Stomach (tissue), 9 donors: ENCODE results near the gene IKBIP. TPM values are rescaled to one million over a fixed set of nuclear protein-coding genes. Genes with fewer than 3 reads are reported as not detected.
A peak's percentile ranks its signal among the peaks of the same experiment; 100 is the strongest.
"Not testable (repeated sequence)": the region's sequence is repeated elsewhere in the genome, so short reads cannot be mapped to it uniquely, and the experiment has no call there.

Source experiments
- DNase-seq, 2 donors: peaks; one replicate each; pipeline versions ENCODE4 v3.0.0 to v3.0.0-alpha.2; 2013 to 2019
- H3K27ac ChIP-seq, 5 donors: fragments of 200-600 bp in 4 of 5; sonication (generic) in 4 of 5; one replicate each; pipeline ENCODE4 v1.5.1; 2013 to 2019; ENCODE audit warnings: mild to moderate bottlenecking in 1 of 5, moderate library complexity in 1 of 5
- H3K27me3 ChIP-seq, 3 donors: fragments of 200-600 bp; sonication (generic); one replicate each; pipeline ENCODE4 v1.5.1; 2017 to 2019; ENCODE audit warnings: mixed run types in 1 of 3
- H3K36me3 ChIP-seq, 4 donors: fragments of 200-600 bp; sonication (generic); 1 replicate in 3 of 4; 2 replicates in 1 of 4; pipeline ENCODE4 v1.5.1; 2016 to 2019
- H3K4me1 ChIP-seq, 4 donors: fragments of 200-600 bp; sonication (generic); one replicate each; pipeline ENCODE4 v1.5.1; 2016 to 2019
- H3K4me3 ChIP-seq, 4 donors: fragments of 200-600 bp; sonication (generic) in 3 of 4; one replicate each; pipeline ENCODE4 v1.5.1; 2016 to 2019; ENCODE audit warnings: mild to moderate bottlenecking in 1 of 4
- H3K9me3 ChIP-seq, 4 donors: fragments of 200-600 bp; sonication (generic); one replicate each; pipeline ENCODE4 v1.5.1; 2016 to 2019
- CTCF ChIP-seq, 7 experiments: fragments of 450-650 bp in 4 of 7; fragments of 200-600 bp in 3 of 7; sonication (generic) in 3 of 7; IDR thresholded peaks; one replicate each; pipeline ENCODE4 v1.5.1; 2016 to 2019; ENCODE audit warnings: antibody characterized with exemption in 7 of 7, control low read depth in 2 of 7, mild to moderate bottlenecking in 1 of 7
- EP300 ChIP-seq: sonication (generic); formaldehyde crosslinking; IDR thresholded peaks from one replicate; pipeline ENCODE4 v1.6.1; 2017; ENCODE audit warnings: antibody characterized with exemption
- POLR2A ChIP-seq, 4 donors: fragments of 450-650 bp; IDR thresholded peaks; one replicate each; pipeline ENCODE4 v1.6.1; 2016; ENCODE audit warnings: antibody characterized with exemption in 4 of 4, control low read depth in 2 of 4, mild to moderate bottlenecking in 1 of 4, moderate library complexity in 1 of 4
- POLR2AphosphoS5 ChIP-seq, 3 donors: sonication (generic); formaldehyde crosslinking; IDR thresholded peaks; one replicate each; pipeline ENCODE4 v1.6.1; 2016; ENCODE audit warnings: antibody characterized with exemption in 3 of 3
- WGBS, 5 donors: extraction: QIAGEN DNeasy Blood & Tissue Kit in 3 of 5; methylation state at CpG; one replicate each; pipeline versions ENCODE4 v1.1.5 to v1.1.7; 2013 to 2018; 5-methylcytosine and 5-hydroxymethylcytosine counted together
- intact Hi-C: fragments of 100-400 bp; cut with DNase I; formaldehyde crosslinking; loops from one replicate; pipeline ENCODE4 v1.15.1; 2023; ENCODE audit warnings: low total_unique reads
- polyA plus RNA-seq, 3 donors: library from polyadenylated mRNA; stranded (reverse); fragments of 200-250 nt; gene quantifications; one replicate each; pipeline ENCODE4 v1.2.3, GENCODE V29; 2013
- total RNA-seq, 5 donors: library from RNA; depleted of rRNA; stranded (reverse); fragments of >200 nt; gene quantifications; one replicate each; pipeline versions ENCODE4 v1.1.0 to v1.2.3, GENCODE V29; 2014 to 2016
- donor health status: healthy with polysubstance abuse.
- donor health status: Bipolar disorder and iron deficiency.
- donor health status: healthy.

Gene IKBIP
- total and polyA plus RNA-seq, 8 donors: under 0.01 to 14.5 (median 5.4) TPM

- intact Hi-C loops: no loop called here
- no peak for DNase-seq
- no peak for TF ChIP-seq POLR2A (IDR thresholded peaks at IDR 0.05)
- TF ChIP-seq POLR2AphosphoS5 (IDR thresholded peaks at IDR 0.05): no peak
- H3K27me3 ChIP-seq: no peaks in the 10 kb centered on the region
- H3K4me1 ChIP-seq: no peaks in the 10 kb centered on the region
- 93 to 97% (median 95%) methylated on average over 5 of the region's 5 CpGs for WGBS, 5 donors
- no peaks in the 10 kb centered on the region for H3K9me3 ChIP-seq
- no peak overlapping the region for H3K27ac ChIP-seq
- H3K4me3 ChIP-seq: no peak overlapping the region
- H3K36me3 ChIP-seq: no peaks in the 10 kb centered on the region
Observed at GRCh38 chr12:98580695-98581094, 63.9 kb downstream of the IKBIP start.

GRCh38 chr12:98579835-98580234 lies 64.8 kb downstream of the IKBIP start:
- Histone ChIP-seq H3K36me3 (no peaks in the 10 kb centered on the region), H3K27ac (no peak overlapping the region), H3K4me1 (peaks cover 0 to under 1% (median 0%) of the 10 kb centered on the region in 4 donors), H3K9me3 (no peaks in the 10 kb centered on the region), H3K27me3 (no peaks in the 10 kb centered on the region), H3K4me3 (no peak overlapping the region)
- TF ChIP-seq CTCF (IDR thresholded peaks at IDR 0.05): no peak
- TF ChIP-seq POLR2AphosphoS5 (IDR thresholded peaks at IDR 0.05): no peak
- no peak for TF ChIP-seq EP300
- TF ChIP-seq POLR2A (IDR thresholded peaks at IDR 0.05): no peak
- WGBS, 5 donors: 89 to 96% (median 91%) methylated on average over 3 of the region's 3 CpGs
- DNase-seq: no peak
- intact Hi-C loops: no loop called here

GRCh38 chr12:98579347-98579746 lies 65.2 kb downstream of the IKBIP start:
- Histone ChIP-seq H3K36me3 (no peaks in the 10 kb centered on the region), H3K27ac (no peak overlapping the region), H3K9me3 (no peaks in the 10 kb centered on the region), H3K4me3 (no peak overlapping the region), H3K27me3 (no peaks in the 10 kb centered on the region), H3K4me1 (peaks cover 0 to 6% (median 2%) of the 10 kb centered on the region in 4 donors)
- TF ChIP-seq EP300: no peak
- no peak for TF ChIP-seq POLR2AphosphoS5 (IDR thresholded peaks at IDR 0.05)
- no peak for TF ChIP-seq POLR2A (IDR thresholded peaks at IDR 0.05)
- no peak for TF ChIP-seq CTCF (IDR thresholded peaks at IDR 0.05)
- DNase-seq: no peak
- 71 to 77% (median 75%) methylated on average over 5 of the region's 5 CpGs for WGBS, 5 donors
- intact Hi-C loops: no loop called here

DNA sequence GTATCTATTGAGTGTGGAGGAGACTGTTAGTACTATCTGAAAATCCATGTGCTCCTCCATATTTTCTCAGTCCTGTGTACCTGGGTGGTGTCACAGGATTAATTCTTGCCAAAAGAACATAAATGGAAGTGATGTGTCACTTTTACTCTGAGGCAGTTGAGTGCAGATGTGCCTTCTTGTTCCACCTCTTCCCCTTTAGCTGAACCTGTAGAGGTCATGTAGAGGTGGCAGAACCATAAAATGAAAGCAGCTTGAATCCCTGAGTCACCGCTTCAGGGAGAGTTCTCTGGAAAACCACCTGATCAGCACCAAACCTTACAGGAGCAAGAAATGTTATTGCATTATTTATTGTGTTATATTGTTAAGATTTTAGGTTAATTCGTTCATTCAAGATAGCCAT lies 65.8 kb downstream of the IKBIP start:
- Histone ChIP-seq H3K9me3 (no peaks in the 10 kb centered on the region), H3K27me3 (no peaks in the 10 kb centered on the region), H3K27ac (peak overlapping the region in 1 of 5 donors; percentile 55), H3K36me3 (no peaks in the 10 kb centered on the region), H3K4me3 (no peak overlapping the region), H3K4me1 (peaks cover 0 to 8% (median 3%) of the 10 kb centered on the region in 4 donors)
- intact Hi-C loops: no loop called here
- TF ChIP-seq POLR2AphosphoS5 (IDR thresholded peaks at IDR 0.05): no peak
- no peak for TF ChIP-seq EP300
- TF ChIP-seq CTCF (IDR thresholded peaks at IDR 0.05): no peak
- TF ChIP-seq POLR2A (IDR thresholded peaks at IDR 0.05): no peak
- 59 to 75% (median 68%) methylated on average over 2 of the region's 2 CpGs for WGBS, 5 donors
- peak in 1 of 2 donors; percentile 66 for DNase-seq

- Histone ChIP-seq H3K27ac (peak overlapping the region in 1 of 5 donors; percentile 55), H3K36me3 (no peaks in the 10 kb centered on the region), H3K4me3 (no peak overlapping the region), H3K27me3 (no peaks in the 10 kb centered on the region), H3K9me3 (no peaks in the 10 kb centered on the region), H3K4me1 (peaks cover 0 to 12% (median 3%) of the 10 kb centered on the region in 4 donors)
- intact Hi-C loops: no loop called here
- DNase-seq: peak in 1 of 2 donors; percentile 40
- TF ChIP-seq EP300: no peak
- TF ChIP-seq POLR2A (IDR thresholded peaks at IDR 0.05): no peak
- TF ChIP-seq POLR2AphosphoS5 (IDR thresholded peaks at IDR 0.05): no peak
- TF ChIP-seq CTCF (IDR thresholded peaks at IDR 0.05): no peak
- 41 to 55% (median 52%) methylated on average over 1 of the region's 1 CpG for WGBS, 5 donors
Observed at GRCh38 chr12:98578392-98578791, 66.2 kb downstream of the IKBIP start.

DNA sequence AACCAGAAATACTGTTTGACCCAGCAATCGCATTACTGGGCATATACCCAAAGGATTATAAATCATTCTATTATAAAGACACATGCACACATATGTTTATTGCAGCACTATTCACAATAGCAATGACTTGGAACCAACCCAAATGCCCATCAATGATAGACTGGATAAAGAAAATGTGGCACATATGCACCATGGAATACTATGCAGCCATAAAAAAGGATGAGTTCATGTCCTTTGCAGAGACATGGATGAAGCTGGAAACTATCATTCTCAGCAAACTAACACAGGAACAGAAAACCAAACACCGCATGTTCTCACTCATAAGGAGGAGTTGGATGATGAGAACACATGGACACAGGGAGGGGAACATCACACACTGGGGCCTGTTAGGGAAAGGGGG lies 67.8 kb downstream of the IKBIP start:
- H3K9me3 ChIP-seq, intact Hi-C loops, H3K27ac ChIP-seq, DNase-seq, H3K36me3 ChIP-seq, H3K27me3 ChIP-seq, H3K4me3 ChIP-seq: not testable (repeated sequence)
- WGBS, 5 donors: 76 to 96% (median 93%) methylated on average over 2 of the region's 2 CpGs
- peaks cover 0 to 18% (median 3%) of the 10 kb centered on the region in 4 donors for H3K4me1 ChIP-seq
